ENCODE measurements around the gene SMIM23. TPM values are rescaled to one million over a fixed set of nuclear protein-coding genes. Genes with fewer than 3 reads are reported as not detected.

Gene SMIM23
- total and polyA plus RNA-seq, 2 of the 4 experiments (the other 2 are of a cell fraction) = not detected

- no peak overlapping the region for H4K5ac ChIP-seq (ENCODE audit: low read depth, low read length)
- no peak overlapping the region for H3K9ac ChIP-seq (ENCODE audit: low read depth, low read length)
- no peak overlapping the region for H2BK15ac ChIP-seq (ENCODE audit: low read depth, low read length)
- no peak overlapping the region for H3K4me2 ChIP-seq (ENCODE audit: low read depth, low read length)
- no peak overlapping the region for H2BK5ac ChIP-seq (ENCODE audit: low read depth, low read length, poor library complexity, severe bottlenecking)
- H2AK9ac ChIP-seq (replicated peaks; ENCODE audit: low read depth, low read length, poor library complexity) = no peak overlapping the region
- H2AFZ ChIP-seq (replicated peaks; ENCODE audit: low read length, poor library complexity) = no peak overlapping the region
- no CpG with 5 or more reads among the region's 12 CpGs for WGBS, 2 experiments (ENCODE audit: extremely low coverage in 2 of 2, insufficient read length in 1 of 2)
- intact Hi-C loops (cut with micrococcal nuclease) = no loop called here
- no peak overlapping the region for H3K18ac ChIP-seq (ENCODE audit: low read depth, low read length)
- peaks cover 1% of the 10 kb centered on the region; the same call in 1 of the 2 replicates for H3K27me3 ChIP-seq (ENCODE audit: control insufficient read depth, insufficient read depth, low read length)
- H3K4me3 ChIP-seq (ENCODE audit: insufficient read depth, low read depth, low read length) = no peak overlapping the region
- H2BK20ac ChIP-seq (ENCODE audit: low read depth, low read length) = no peak overlapping the region
- peaks cover 4% of the 10 kb centered on the region for H3K9me3 ChIP-seq (ENCODE audit: control insufficient read depth, insufficient read depth, low read length)
- no peak overlapping the region for H4K8ac ChIP-seq (ENCODE audit: low read depth in 2 of 2, low read length in 2 of 2)
- BruUV-seq (replicated peaks) = no TSS peak
- no peak overlapping the region for H4K91ac ChIP-seq (ENCODE audit: insufficient read depth, low read depth, low read length)
- DNase-seq (no peak), ATAC-seq (ENCODE audit: low read depth) (no peak)
- H3K79me1 ChIP-seq (ENCODE audit: low read depth in 1 of 2, low read length in 2 of 2) = no peaks in the 10 kb centered on the region
- no peak overlapping the region for H3K4ac ChIP-seq (ENCODE audit: low read depth, low read length)
- POLR2A ChIA-PET (ENCODE audit: unreplicated experiment) = no interaction called here
- no peaks in the 10 kb centered on the region for H3K9me1 ChIP-seq (ENCODE audit: insufficient read depth, low read length)
- in situ Hi-C loops (cut with MboI; ENCODE audit: low sequenced_read_pairs) = no loop called here
- no peak overlapping the region for H3K27ac ChIP-seq (ENCODE audit: insufficient read depth, low read length)
- H3K36me3 ChIP-seq (ENCODE audit: control insufficient read depth, insufficient read depth, low read length) = no peaks in the 10 kb centered on the region
- no peak overlapping the region for H3K56ac ChIP-seq (ENCODE audit: extremely low read depth, insufficient read depth, low read length)
- CTCF ChIA-PET = no interaction called here
- dilution Hi-C loops (cut with HindIII; ENCODE audit: low sequenced_read_pairs, unreplicated experiment) = no loop called here
- no peak overlapping the region for H2BK120ac ChIP-seq (ENCODE audit: low read depth, low read length)
- no peak overlapping the region for H2AK5ac ChIP-seq (ENCODE audit: low read depth, low read length)
- H3K14ac ChIP-seq (replicated peaks; ENCODE audit: low read depth, low read length) = no peak overlapping the region
- H4K20me1 ChIP-seq (ENCODE audit: insufficient read depth, low read length) = no peaks in the 10 kb centered on the region
- no peak overlapping the region for H3K23ac ChIP-seq (ENCODE audit: low read depth, low read length)
- TF ChIP-seq NFE2L2 (IDR thresholded peaks at IDR 0.05; ENCODE audit: low read depth, low read length) (no peak), USF2 (IDR thresholded peaks at IDR 0.05; ENCODE audit: low read depth, low read length) (no peak), CEBPB (IDR thresholded peaks at IDR 0.05; ENCODE audit: low read depth, low read length) (no peak), CTCF (conservative IDR thresholded peaks at IDR 0.05; ENCODE audit: low read depth, low read length) (no peak), ELK1 (IDR thresholded peaks at IDR 0.05; ENCODE audit: borderline replicate concordance, low read depth, low read length) (no peak), BHLHE40 (IDR thresholded peaks at IDR 0.05; ENCODE audit: low read depth, low read length) (no peak), RAD21 (IDR thresholded peaks at IDR 0.05; ENCODE audit: low read length) (no peak), FOS (IDR thresholded peaks at IDR 0.05; ENCODE audit: low read depth, low read length) (no peak), RCOR1 (IDR thresholded peaks at IDR 0.05; ENCODE audit: insufficient replicate concordance, low read length) (no peak), SMC3 (IDR thresholded peaks at IDR 0.05; ENCODE audit: low read depth, low read length) (no peak), CHD1 (IDR thresholded peaks at IDR 0.05; ENCODE audit: low read depth, low read length) (no peak), MAFK (IDR thresholded peaks at IDR 0.05; ENCODE audit: low read depth, low read length) (no peak), MAZ (IDR thresholded peaks at IDR 0.05; ENCODE audit: borderline replicate concordance, low read depth, low read length) (no peak), MXI1 (IDR thresholded peaks at IDR 0.05; ENCODE audit: borderline replicate concordance, low read depth, low read length) (no peak), POLR2A (IDR thresholded peaks at IDR 0.05; ENCODE audit: low read depth, low read length) (no peak), RFX5 (IDR thresholded peaks at IDR 0.05; ENCODE audit: low read depth, low read length) (no peak)
- H3K4me1 ChIP-seq (ENCODE audit: control insufficient read depth, insufficient read depth, low read length) = no peaks in the 10 kb centered on the region
Observed at GRCh38 chr5:171838066-171838465, 52.4 kb downstream of the SMIM23 start.
